ENCODE data around the gene CLIC3.
"Not testable (repeated sequence)": the region's sequence is repeated elsewhere in the genome, so short reads cannot be mapped to it uniquely, and the experiment has no call there.

CLIC3 gene

DNA sequence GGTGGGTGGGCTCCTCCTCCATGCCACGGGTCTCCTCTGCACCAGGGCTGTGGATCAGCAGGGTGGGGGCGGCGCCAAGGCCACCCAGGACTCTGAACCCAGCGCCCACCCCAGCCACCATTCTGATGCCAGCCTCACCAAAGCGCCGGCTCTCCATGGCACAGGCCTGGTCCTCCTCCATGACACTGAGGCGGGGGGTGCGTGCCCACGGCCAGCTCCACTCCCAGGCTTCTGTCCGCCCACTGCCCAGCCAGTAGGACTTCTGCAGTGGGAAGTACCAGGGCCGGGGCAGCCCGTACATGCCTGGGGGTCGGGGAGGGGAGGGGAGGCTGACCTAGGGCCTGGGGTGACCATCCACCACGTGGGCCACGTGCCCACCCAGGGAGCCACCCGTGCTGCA, 20.1 kb upstream of the CLIC3 start:
- no peak for DNase-seq

DNA sequence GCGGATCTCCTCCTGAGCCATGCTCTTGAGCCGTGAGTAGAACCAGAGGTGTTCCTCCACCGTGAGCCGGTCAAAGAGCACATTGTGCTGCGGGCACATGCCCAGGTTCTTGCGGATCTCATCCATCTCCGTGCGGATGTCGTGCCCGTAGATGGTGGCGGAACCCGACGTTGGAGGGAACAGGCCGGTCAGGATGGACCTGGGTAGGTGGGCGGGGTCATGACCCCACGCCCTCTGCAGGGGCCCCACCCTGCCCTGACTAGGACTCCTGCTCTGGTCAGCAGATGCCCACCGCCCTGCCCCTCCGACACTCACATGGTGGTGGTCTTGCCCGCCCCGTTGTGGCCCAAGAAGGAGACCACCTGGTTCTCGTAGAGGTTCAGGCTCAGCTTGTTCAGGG, 19.6 kb upstream of the CLIC3 start:
- DNase-seq, result no peak

DNA sequence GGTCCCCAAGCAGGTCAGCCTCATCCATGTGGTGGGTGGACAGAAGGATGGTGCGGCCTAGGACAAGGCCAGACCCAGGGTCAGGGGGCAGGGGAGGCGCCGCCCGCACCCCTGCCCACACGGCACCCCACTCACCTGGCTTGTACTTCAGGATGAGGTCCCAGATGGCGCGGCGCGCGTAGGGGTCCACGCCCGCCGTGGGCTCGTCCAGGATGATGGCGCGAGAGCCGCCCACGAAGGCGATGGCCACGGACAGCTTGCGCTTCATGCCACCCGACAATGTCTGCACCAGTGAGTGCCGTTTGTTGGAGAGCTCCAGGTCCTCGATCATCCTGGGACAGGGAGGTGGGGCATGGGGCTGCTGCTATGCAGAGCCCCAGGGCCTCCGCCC, 19.2 kb upstream of the CLIC3 start:
- DNase-seq, result no peak

DNA sequence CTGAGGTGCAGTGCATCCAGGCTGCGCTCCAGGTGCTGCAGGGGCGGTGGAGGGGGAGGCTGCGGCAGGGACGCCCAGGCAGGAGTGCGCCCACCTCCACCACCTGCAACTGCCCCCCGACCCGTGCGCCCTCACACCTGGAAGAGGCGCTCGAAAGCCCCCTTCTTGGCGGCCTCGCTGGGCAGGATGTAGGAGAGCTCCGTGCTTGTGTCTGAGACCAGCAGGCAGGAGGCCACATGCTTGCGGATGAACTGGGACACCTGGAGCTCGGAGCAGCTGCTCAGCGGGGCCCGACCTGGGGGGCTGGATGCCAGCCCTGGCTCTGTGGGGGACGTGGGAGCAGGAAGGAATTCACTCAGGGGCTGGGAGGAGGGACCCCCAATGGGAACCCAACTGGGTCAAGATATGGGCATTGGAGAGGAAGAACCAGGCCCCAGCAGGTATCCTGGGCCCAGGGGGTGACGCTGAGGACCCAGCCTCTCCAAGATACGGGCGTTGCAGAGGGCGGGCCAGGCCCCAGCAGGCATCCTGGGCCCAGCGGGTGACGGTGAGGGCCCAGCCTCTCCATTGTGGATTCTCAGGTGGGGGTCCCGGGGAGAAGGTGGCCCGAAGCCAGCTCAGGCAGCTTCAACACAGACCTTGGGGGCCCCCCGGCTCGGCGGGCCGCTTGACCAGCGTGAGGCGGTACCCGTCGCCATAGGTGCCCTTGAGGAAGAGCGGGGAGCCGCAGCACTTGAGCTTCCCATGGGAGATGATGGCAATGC, 18.6 kb upstream of the CLIC3 start:
- DNase-seq, result no peak

DNA sequence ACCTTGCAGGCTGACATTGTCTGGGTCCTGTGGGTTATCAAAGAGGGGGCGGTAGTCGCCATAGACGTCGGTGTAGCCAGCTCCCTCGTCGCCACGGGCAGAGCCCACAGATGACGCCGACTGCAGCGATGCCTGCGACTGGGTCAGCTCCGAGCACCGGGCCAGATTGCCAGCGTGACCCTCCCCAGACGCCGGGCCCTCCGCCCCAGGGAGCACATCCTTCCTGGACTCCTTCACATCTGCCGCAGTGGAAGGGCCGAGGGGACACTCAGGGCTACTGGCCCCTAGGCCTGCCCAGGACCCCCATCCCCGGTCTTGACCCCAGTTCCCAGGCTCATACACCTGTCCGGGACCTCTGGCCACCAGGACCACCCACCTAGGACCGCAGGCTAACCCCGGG, 17.8 kb upstream of the CLIC3 start:
- DNase-seq, result no peak

DNA sequence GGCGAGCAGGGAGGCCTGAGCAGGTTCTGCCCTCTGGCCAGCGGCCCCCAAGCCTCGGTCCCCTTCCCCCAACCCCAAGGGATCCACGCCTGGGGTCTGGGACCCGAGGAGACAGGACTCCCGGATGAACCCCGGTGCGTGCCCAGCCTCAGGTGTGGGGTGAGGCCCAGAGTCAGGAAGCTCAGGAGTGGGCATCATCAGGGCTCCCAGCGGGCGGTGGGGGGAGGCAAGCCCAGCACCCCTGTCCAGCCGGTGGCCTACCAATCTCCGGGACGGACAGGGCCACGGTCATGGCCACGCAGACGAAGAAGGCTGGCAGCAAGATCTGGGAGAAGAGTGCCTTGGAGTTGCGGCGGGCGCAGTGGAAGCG, 17.2 kb upstream of the CLIC3 start:
- no peak for DNase-seq

DNA sequence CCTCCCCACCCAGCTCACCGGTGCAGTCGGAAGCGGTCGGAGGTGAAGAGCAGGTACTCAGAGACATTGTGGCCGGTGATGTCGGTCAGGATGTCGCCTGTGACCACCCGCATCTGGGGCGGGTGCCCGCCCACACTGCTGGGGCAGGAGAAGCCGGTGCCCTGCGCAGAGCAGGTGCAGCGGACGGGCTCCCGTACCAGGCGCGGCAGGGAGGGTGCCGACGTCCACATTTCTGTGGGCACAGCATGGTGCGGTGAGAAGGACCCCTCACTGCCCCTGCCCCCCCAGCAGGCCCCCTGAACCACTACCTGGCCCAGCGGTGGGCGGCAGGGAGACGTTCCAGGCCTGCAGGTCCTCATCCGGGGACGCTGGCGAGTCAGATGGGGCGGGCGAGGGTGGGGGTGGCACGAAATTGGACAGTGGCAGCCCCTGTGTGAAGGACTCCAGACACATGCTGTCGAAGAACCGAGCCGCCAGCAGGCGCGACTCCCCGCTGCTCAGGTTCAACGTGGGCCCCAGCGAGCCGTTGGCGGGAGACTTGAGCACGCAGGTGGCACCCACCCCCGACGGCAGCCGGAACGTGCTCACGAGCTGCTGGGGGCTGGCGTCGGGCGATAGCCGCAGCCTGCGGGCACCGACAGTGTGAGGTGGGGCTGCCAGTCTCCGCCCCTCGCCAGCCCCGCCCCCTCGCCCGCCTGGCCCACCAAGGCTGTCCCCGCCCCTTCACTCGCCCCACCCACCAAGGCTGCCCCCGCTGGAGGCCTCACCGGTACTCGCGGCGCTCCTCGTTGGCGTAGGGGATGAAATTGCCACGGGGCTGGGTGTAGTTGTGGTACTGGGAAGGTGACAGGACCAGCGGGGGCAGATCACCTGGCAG, 16.6 kb upstream of the CLIC3 start:
- DNase-seq, result no peak

DNA sequence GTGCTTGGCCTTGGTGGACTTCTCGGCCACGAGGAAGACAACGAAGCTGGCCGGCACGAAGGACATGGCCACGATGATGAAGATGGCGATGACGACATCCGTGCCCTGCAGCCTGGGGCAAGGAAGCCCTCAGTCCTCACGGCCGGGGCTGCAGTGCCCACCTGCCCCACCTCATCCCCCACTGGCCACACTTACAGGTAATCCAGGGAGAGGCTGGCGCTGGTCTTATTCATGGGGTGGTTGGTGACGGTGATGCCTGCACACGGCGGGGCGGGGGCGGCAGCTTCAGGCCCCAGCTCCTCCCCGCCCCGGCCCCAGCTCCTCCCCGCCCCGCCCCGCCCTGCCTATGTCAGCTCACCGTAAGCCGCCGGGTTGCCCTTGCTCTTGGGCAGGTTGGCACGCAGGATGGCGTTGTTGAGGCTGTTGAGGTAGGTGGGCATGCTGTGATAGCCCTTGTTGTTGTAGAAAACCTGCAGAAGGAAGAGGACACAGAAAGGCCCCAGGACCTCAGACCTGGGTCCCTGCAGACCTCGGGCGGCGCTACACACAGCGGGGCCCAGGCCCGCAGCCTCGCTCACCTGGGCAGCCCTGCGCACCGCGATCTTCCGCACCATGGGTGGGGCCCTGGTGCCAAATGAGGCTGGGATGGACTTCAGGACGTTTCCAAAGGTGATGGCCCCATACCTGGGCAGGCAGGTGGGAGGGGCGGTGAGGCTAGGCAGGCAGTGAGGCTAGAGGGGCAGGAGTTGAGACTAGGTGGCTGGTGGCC, 15.7 kb upstream of the CLIC3 start:
- DNase-seq, result no peak

DNA sequence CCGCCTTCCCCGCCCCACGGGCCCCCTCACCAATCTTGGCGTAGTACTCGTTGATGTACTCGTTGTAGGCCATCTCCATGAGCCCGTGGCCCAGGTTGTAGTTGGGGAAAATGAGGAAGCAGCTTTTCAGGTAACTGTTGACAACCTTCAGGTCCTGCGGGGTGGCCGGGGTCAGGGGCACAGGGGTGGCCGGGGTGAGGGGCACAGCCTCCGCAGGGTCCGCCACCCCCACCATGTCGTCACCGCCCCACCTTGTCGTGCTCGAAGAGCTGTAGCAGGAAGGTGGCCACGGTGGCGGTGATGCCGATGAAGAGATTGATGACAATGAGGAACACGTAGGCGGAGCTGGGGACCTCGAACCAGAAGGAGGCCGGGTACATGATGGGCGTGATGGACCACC, 14.8 kb upstream of the CLIC3 start:
- no peak for DNase-seq

DNA sequence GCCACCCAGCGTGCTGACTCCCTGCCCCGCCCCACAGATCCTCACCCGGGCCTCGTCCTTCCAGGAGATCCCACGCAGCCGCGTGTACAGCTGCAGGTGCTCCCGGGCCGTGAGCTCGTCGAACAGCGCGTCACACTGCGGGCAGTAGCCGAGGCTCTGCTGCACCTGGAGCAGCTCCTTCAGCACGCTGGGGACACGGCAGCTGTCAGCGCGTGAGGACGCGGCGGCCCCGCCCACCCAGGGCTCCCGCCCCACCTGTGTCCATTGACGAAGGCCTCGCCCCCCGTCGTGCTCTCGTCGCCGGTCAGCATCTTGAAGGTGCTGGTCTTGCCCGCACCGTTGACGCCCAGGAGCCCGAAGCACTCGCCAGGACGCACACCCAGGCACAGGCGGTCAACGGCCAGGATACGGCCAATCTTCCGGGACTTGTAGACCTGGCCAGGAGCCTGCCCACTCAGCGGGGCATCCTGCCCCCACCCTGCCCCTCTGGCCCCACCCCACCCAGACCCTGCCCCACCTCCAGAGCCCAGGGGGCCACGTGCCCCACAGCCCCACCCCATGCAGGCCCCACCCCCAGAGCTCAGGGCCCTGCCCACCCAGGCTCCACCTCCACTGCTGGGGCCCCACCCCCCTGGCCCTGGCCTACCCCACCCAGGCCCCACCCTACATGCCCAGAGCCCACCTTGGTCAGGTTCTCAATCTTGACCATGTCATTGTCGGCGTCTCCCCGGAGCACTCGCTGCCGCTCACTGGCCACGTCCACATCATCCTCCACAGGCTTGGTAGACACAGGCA, 13.8 kb upstream of the CLIC3 start:
- DNase-seq, result no peak

DNA sequence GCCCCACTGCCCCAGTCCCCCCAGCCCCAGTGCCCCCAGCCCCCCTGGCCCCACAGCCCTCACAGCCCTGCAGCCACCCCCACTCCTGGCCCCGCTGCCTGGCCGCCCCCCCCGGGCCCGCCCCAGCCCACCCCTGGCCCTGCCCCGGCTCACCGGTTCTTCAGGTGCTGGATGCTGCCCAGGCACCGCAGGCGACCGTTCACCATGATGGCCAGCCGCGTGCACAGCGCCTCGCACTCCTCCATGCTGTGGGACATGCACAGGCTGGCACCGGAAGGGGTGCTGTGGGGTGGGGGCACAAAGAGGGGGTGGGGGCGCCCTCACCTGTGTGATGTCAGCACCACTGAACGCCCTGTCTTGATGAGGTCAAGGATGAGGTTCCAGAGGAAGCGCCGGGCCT, 12.8 kb upstream of the CLIC3 start:
- DNase-seq, result no peak

DNA sequence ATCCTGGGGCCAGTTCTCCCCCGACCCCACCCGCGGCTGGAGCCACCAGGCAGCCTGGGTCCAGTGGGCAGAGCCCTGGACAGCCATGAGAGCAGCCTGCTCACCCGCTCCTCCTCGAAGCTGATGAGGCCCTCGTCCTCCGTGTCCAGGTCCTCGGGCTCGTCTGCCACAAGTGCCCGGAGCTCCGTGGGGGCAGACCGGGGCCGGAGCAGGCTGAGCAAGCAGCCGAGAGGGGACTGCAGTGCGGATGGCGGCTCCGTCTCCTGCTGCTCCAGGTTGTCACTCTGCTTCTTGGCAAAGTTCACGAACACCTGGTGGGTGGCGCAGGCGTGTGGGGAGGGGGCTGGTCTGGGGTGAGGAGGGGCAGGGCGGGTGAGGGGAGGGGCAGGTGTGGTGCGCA, 11.9 kb upstream of the CLIC3 start:
- no peak for DNase-seq

DNA sequence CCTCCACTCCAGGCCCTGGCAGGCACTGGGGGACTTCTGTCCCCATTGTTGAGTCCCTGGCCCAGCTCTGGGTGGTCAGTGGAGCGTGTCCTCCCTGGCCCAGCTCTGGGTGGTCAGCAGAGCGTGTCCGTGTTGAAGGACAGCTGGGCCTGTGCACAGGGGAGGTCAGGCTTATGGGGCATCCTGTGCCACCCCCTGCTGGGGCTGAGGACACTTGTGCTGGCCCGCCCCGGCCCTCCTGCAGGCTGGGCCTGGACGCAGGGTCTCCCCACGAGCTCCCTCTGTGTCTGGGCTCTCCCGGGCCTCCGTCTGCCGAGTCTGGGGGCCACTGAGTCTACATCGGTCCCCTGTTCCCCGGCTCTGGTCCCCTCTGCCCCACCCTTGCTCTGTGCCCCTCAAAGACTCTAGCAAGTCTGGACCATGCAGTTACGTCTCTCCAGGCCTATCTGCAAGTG, 11.5 kb upstream of the CLIC3 start:
- DNase-seq, result no peak

DNA sequence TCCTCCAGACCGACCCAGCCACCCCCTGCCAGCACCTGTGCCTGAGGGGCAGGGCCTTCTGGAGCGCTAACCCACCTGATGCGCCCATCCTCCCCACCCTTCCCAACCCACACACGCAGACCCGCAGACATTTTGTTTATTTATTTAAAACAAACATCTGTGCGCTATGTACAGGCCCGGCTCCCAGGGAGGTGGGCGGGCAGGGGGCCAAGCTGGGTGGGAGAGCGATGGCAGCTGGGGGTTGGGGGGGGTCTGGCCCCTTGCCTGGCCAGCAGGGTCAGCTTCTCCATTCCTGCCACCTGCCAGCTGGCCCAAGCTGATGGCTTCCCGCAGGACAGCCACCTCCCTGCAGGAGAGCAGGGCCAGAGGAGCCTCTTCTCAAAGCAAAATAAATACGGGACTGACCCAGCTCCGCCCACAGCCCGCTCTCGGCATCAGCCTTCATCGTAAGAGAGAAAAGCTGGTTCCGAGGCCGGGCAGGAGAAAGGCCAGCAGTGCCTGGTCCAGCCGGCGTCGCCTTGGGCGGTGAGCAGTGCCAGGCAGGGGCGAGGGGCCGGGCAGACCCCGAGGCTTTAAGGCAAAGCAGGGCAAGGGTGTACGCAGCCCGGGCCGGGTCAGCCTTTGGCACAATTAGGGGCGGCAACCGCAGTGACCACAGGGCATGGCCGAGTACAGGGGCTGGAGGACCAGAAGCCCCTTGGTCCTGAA, 10.9 kb upstream of the CLIC3 start:
- no peak for DNase-seq

DNA sequence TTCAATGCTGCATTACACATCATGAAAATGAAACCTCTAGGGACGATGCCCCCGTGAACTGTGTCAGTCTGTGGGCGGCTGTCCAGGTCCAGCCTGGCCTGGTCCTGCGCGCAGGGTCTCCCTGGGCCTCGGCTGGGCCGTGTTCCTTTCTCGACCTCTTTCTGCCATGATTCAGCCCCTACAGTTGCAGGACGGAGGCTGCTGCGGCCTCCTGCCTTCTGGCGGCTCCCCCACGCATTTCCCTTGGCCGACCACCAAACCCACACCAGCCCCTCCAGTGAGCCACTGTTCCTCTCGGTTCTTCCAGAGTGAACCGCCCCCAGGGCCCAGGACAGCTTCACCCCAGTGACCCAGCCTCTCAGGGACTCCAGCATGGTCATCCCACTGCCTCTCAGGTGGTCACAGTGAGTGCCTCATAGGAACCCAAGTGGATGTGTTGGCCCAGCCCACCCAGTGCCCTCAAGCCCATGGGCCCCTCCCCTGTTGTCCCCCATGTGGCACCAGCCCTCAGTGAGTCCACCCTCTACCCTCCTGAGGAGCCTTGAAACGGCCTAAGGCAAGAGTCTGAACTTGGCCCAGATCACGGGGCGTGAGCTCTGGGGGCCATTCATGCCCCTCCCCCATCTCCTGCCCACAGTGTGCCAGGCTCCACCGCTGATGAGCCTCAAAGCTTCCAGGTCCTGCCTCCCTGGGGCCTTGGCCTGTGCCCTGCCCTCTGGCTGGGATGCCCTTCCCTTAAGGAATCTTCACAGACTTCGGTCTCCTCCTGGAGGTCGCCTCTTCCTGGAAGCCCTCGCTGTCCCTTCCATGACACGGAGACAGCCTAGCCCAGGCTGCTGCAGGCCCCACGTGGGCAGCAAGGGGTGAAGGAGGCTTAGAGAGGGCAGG, 10.0 kb upstream of the CLIC3 start:
- DNase-seq, result no peak

DNA sequence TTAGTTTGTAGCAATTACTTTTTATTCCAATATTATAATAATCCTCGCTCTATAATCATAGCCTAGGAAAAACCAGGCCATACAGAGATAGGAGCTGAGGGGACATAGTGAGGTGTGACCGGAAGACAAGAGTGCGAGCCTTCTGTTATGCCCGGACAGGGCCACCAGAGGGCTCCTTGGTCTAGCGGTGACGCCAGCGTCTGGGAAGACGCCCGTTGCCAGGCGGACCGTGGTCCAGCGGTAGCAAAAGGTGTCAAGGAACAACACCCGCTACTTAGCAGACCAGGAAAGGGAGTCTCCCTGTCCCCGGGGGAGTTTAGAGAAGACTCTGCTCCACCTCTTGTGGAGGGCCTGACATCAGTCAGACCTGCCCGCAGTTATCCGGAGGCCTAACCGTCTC, 7.9 kb upstream of the CLIC3 start:
- not testable (repeated sequence) for DNase-seq

DNA sequence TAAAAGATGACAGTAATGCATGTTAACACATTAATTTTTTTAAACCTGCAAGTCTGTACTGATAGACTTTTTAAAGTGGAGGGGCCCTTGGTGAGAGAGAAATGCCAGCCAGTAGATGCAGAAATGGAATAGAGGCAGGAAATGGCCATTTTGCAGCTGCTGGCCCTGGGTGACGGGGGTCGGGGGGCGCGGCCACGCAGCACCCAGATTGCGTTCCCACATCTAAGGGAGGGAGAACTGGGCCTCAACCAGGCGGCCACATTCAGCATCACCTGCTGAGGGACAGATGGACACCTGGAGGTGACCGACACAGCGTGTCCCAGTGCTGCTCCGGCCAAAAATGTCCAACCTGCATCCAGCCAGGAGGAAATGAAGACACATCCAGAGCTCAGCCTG, 6.3 kb upstream of the CLIC3 start:
- DNase-seq, result no peak

DNA sequence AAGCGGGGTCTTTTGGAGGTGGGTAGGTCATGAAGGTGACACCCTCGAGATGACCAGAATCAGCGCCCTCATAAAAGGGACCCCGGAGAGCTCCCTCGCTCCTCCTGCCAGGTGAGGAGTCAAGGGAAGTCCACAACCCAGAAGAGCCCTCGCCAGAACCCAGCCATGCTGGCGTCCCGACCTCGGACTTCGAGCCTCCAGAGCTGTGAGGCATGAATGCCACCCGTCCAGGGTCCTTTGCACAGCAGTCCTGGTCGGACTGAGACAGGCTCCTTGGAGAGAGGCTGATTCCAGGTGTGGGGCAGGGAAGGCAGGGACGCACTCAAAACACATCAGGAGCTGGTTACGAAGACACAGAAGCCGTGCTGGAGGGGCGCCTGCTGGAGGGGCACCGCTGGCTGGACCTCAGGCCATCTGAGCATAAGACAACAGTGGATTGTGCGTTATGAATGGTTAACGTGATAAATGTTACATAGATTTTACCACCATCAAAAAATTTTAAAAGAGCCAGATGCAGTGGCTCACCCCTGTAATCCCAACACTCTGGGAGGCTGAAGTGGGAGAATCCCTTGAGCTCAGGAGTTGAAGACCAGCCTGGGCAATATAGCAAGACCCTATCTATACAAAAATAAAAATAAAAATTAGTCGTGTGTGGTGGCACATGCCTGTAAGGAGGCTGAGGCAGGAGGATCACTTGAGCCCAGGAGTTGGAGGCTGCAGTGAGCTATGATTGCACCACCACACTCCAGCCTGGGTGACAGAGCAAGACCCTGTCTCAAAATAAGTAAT, 5.7 kb upstream of the CLIC3 start:
- no peak for DNase-seq

DNA sequence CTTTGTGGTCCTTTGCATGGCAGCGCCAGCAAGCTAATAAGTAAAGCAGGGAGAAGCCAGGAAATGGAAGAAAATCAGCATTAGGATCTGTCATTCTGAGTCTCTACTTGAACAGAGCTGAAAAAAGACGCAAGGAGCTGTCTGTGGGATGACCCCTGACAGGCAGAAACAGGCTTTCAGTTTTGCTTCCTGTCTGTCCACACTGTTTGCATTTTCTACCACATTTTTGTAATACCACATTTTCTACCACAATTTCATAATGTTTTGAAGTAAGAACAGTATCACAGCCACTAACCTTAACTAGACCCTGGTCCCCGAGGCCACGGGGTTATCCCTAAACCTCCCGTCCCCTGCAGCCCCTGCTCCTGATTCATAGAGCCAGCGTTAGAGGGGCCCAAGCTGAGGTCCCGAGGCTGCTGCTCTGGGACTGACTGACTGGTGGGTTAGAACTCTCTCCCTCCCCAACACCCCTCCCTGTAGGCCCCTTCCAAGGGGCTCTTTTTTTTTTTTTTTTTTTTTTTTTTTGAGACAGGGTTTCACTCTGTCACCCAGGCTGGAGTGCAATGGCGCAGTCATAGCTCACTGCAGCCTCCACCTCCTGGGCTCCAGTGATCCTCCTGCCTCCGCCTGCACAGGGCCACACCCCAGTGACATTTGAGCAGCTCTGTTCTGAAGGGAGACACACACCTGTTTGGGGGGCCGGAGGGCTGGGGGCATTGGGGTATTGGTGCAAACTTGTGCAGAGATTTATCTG, 4.0 kb upstream of the CLIC3 start:
- no peak for DNase-seq

All from effector CD4-positive, alpha-beta T cell (primary cell).